IPS-11a (cell line): ENCODE results near the gene CSNK2B.

Source experiments
- H3K4me3 ChIP-seq: one replicate; pipeline ENCODE4 v1.5.1; 2013; ENCODE audit warnings: low read depth, low read length, control low read depth

CSNK2B gene

GRCh38 chr6:31710523-31711219 is 44.8 kb downstream of the CSNK2B start:
- H3K4me3 ChIP-seq = no peak overlapping the region

GRCh38 chr6:31711233-31711632 is 45.4 kb downstream of the CSNK2B start:
- H3K4me3 ChIP-seq = no peak overlapping the region

- no peak overlapping the region for H3K4me3 ChIP-seq
Measured at GRCh38 chr6:31712296-31712695, 46.4 kb downstream of the CSNK2B start.

GRCh38 chr6:31713465-31713864 is 47.6 kb downstream of the CSNK2B start:
- H3K4me3 ChIP-seq = no peak overlapping the region

- H3K4me3 ChIP-seq = no peak overlapping the region
Measured at GRCh38 chr6:31713991-31714684, 48.3 kb downstream of the CSNK2B start.

- no peak within 1 kb of the TSS for H3K4me3 ChIP-seq
Measured at GRCh38 chr6:31715022-31715958, 49.4 kb downstream of the CSNK2B start, which contains the start of gene LY6G6D. Gene LY6G6D (plus strand): TSS chr6:31715348. CDS start chr6:31715356, 8 bp downstream.

GRCh38 chr6:31717499-31718222 is 51.8 kb downstream of the CSNK2B start:
- no peak overlapping the region for H3K4me3 ChIP-seq

GRCh38 chr6:31718265-31718664 is 52.4 kb downstream of the CSNK2B start:
- H3K4me3 ChIP-seq = no peak overlapping the region

- no peak overlapping the region for H3K4me3 ChIP-seq
Measured at GRCh38 chr6:31719001-31719400, 53.1 kb downstream of the CSNK2B start.
